ENCODE data around the gene THAP2. TPM values are rescaled to one million over a fixed set of nuclear protein-coding genes. Genes with fewer than 3 reads are reported as not detected.

The THAP2 gene
- total and polyA plus RNA-seq, 4 donors = 2.7 to 10.5 (median 4.1) TPM

- WGBS, 2 donors = 23 to 55% methylated on average over 5 of the region's 5 CpGs
- ATAC-seq (ENCODE audit: insufficient read depth, low FRiP score) = no peak
These were observed 38.0 kb upstream of the THAP2 start for GRCh38 chr12:71626098-71626497.

GRCh38 chr12:71626768-71627167 lies 37.3 kb upstream of the THAP2 start:
- DNase-seq = no peak
- H3K4me3 ChIP-seq = no peak overlapping the region
- H3K4me1 ChIP-seq (ENCODE audit: control insufficient read depth in 5 of 5, insufficient read depth in 5 of 5, low read length in 5 of 5) = no peaks in the 10 kb centered on the region
- H3K27me3 ChIP-seq (ENCODE audit: control insufficient read depth in 3 of 3, insufficient read depth in 3 of 3, low read length in 2 of 3) = no peaks in the 10 kb centered on the region
- WGBS, 2 donors = 73 to 83% methylated on average over 3 of the region's 3 CpGs
- no peak for TF ChIP-seq CTCF (IDR thresholded peaks at IDR 0.05; ENCODE audit: control extremely low read depth, extremely low read depth)
- no peak overlapping the region for H3K9ac ChIP-seq (ENCODE audit: insufficient read depth in 1 of 2, low read length in 2 of 2)
- no peak for ATAC-seq (ENCODE audit: insufficient read depth, low FRiP score)
- no peaks in the 10 kb centered on the region for H3K9me3 ChIP-seq (ENCODE audit: control insufficient read depth in 4 of 4, insufficient read depth in 3 of 4, low read length in 3 of 4)
- peaks cover 13 to 48% (median 36%) of the 10 kb centered on the region in 4 donors for H3K36me3 ChIP-seq (ENCODE audit: control insufficient read depth in 4 of 4, insufficient read depth in 4 of 4, low read length in 4 of 4)
- no peak overlapping the region for H3K27ac ChIP-seq (ENCODE audit: low read depth in 1 of 2, low read length in 1 of 2)

More at GRCh38 chr12:71626098-71626497, 38.0 kb upstream of the THAP2 start:
- no peak for TF ChIP-seq CTCF (IDR thresholded peaks at IDR 0.05; ENCODE audit: control extremely low read depth, extremely low read depth)
- H3K4me1 ChIP-seq (ENCODE audit: control insufficient read depth in 5 of 5, insufficient read depth in 5 of 5, low read length in 5 of 5) = no peaks in the 10 kb centered on the region
- DNase-seq = no peak
- H3K4me3 ChIP-seq = no peak overlapping the region
- peaks cover 17 to 52% (median 41%) of the 10 kb centered on the region in 4 donors for H3K36me3 ChIP-seq (ENCODE audit: control insufficient read depth in 4 of 4, insufficient read depth in 4 of 4, low read length in 4 of 4)
- H3K9me3 ChIP-seq (ENCODE audit: control insufficient read depth in 4 of 4, insufficient read depth in 3 of 4, low read length in 3 of 4) = no peaks in the 10 kb centered on the region
- H3K27me3 ChIP-seq (ENCODE audit: control insufficient read depth in 3 of 3, insufficient read depth in 3 of 3, low read length in 2 of 3) = no peaks in the 10 kb centered on the region
- H3K27ac ChIP-seq (ENCODE audit: low read depth in 1 of 2, low read length in 1 of 2) = no peak overlapping the region
- no peak overlapping the region for H3K9ac ChIP-seq (ENCODE audit: insufficient read depth in 1 of 2, low read length in 2 of 2)

- DNase-seq (no peak), ATAC-seq (ENCODE audit: insufficient read depth, low FRiP score) (no peak)
- no peak overlapping the region for H3K4me3 ChIP-seq
- no peak overlapping the region for H3K9ac ChIP-seq (ENCODE audit: insufficient read depth in 1 of 2, low read length in 2 of 2)
- no peaks in the 10 kb centered on the region for H3K4me1 ChIP-seq (ENCODE audit: control insufficient read depth in 5 of 5, insufficient read depth in 5 of 5, low read length in 5 of 5)
- no peaks in the 10 kb centered on the region for H3K9me3 ChIP-seq (ENCODE audit: control insufficient read depth in 4 of 4, insufficient read depth in 3 of 4, low read length in 3 of 4)
- H3K27me3 ChIP-seq (ENCODE audit: control insufficient read depth in 3 of 3, insufficient read depth in 3 of 3, low read length in 2 of 3) = no peaks in the 10 kb centered on the region
- 76 to 91% methylated on average over 2 of the region's 2 CpGs for WGBS, 2 donors
- no peak overlapping the region for H3K27ac ChIP-seq (ENCODE audit: low read depth in 1 of 2, low read length in 1 of 2)
- TF ChIP-seq CTCF (IDR thresholded peaks at IDR 0.05; ENCODE audit: control extremely low read depth, extremely low read depth) = no peak
- peaks cover 13 to 49% (median 31%) of the 10 kb centered on the region in 4 donors for H3K36me3 ChIP-seq (ENCODE audit: control insufficient read depth in 4 of 4, insufficient read depth in 4 of 4, low read length in 4 of 4)
These were observed 36.6 kb upstream of the THAP2 start for GRCh38 chr12:71627438-71628002.

GRCh38 chr12:71636704-71637115 lies 27.4 kb upstream of the THAP2 start:
- Histone ChIP-seq H3K9ac (ENCODE audit: insufficient read depth in 1 of 2, low read length in 2 of 2) (no peak overlapping the region), H3K9me3 (ENCODE audit: control insufficient read depth in 4 of 4, insufficient read depth in 3 of 4, low read length in 3 of 4) (no peaks in the 10 kb centered on the region), H3K36me3 (ENCODE audit: control insufficient read depth in 4 of 4, insufficient read depth in 4 of 4, low read length in 4 of 4) (peaks cover 14 to 58% (median 28%) of the 10 kb centered on the region in 4 donors), H3K27ac (ENCODE audit: low read depth in 1 of 2, low read length in 1 of 2) (no peak overlapping the region), H3K4me3 (no peak overlapping the region), H3K27me3 (ENCODE audit: control insufficient read depth in 3 of 3, insufficient read depth in 3 of 3, low read length in 2 of 3) (no peaks in the 10 kb centered on the region), H3K4me1 (ENCODE audit: control insufficient read depth in 5 of 5, insufficient read depth in 5 of 5, low read length in 5 of 5) (no peaks in the 10 kb centered on the region)
- ATAC-seq (ENCODE audit: insufficient read depth, low FRiP score) = no peak
- WGBS, 2 donors = 35% methylated on average over 3 of the region's 3 CpGs
- DNase-seq = peak; percentile 14 to 83 (median 71)
- peak; percentile 36 for TF ChIP-seq CTCF (IDR thresholded peaks at IDR 0.05; ENCODE audit: control extremely low read depth, extremely low read depth)
